GM08714 (cell line): ENCODE measurements around the gene SMAP1.

ENCODE experiments used
- H3K4me3 ChIP-seq: fragments of 200-500 bp; sonication (Bioruptor generic); 2 replicates; pipeline ENCODE4 v1.5.1; 2014; ENCODE audit warnings: mild to moderate bottlenecking, low read length, inconsistent platforms
- ZNF274 ChIP-seq: IDR thresholded peaks from 2 replicates; pipeline ENCODE4 v1.6.1; 2012; ENCODE audit warnings: mild to moderate bottlenecking, low read depth, low read length

Gene SMAP1

GRCh38 chr6:70894001-70894400, 226.3 kb downstream of the SMAP1 start:
- H3K4me3 ChIP-seq = no peak overlapping the region
- TF ChIP-seq ZNF274 = no peak

DNA sequence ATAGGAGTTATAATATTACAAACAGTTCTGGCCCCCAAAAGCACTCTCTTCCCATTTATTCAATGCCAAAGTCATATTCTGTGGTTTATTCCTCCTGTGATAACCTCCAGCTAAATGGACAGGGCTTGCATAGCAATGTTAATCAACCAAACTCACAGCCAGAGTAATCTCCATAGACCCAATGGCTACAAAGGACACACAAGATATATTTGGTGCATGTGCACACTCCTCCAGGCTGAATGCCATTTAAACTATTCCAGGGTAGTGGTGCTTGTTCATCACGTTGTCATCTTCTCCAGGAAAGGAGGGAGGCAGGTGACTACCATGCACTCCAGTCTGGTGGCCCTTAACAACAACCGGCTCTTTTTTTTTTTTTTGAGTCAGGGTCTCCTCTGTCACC, 232.4 kb downstream of the SMAP1 start:
- no peak for TF ChIP-seq ZNF274
- H3K4me3 ChIP-seq = no peak overlapping the region

- H3K4me3 ChIP-seq = no peak overlapping the region
- no peak for TF ChIP-seq ZNF274
Observed at GRCh38 chr6:70901324-70901723, 233.6 kb downstream of the SMAP1 start.

DNA sequence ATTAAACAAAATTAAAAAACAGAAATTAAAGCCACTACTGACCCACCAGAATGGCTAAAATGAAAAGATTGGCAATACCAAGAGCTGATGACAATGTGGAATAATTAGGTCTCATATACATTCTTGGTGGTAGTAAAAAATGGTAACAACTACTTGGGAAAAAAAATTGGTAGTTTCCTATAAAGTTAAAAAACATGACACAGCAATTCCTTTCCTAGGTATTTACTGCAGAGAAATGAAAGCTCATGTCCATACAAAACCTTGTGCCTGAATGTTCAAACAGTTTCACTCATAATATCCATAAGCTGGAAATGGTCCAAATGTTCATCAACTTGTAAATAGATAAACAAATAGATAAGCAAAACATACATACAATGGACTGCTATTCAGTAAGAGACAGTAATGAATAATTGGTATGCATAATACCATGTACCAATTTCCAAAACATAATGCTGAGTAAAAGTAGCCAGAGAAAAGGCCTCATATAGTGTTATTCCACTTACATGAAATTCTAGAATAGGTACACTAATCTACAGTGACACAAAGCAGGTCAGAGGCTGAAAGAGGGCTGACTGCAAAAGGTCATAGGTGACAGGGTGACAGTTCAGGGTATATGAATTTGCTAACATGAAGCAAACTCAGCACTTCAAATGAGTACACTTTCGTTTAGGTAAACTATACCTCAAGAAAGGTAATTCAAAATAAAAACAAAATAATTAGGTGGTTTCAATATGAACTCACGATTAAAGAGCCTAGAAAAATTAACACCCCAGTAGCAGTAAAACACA, 236.2 kb downstream of the SMAP1 start:
- no peak for TF ChIP-seq ZNF274
- H3K4me3 ChIP-seq = no peak overlapping the region

- H3K4me3 ChIP-seq = no peak overlapping the region
Observed at GRCh38 chr6:70905742-70906141, 238.1 kb downstream of the SMAP1 start.

More at GRCh38 chr6:70905742-70906141, 238.1 kb downstream of the SMAP1 start:
- TF ChIP-seq ZNF274 = no peak
